Measurements from ENCODE around the gene DOP1A.

DNA sequence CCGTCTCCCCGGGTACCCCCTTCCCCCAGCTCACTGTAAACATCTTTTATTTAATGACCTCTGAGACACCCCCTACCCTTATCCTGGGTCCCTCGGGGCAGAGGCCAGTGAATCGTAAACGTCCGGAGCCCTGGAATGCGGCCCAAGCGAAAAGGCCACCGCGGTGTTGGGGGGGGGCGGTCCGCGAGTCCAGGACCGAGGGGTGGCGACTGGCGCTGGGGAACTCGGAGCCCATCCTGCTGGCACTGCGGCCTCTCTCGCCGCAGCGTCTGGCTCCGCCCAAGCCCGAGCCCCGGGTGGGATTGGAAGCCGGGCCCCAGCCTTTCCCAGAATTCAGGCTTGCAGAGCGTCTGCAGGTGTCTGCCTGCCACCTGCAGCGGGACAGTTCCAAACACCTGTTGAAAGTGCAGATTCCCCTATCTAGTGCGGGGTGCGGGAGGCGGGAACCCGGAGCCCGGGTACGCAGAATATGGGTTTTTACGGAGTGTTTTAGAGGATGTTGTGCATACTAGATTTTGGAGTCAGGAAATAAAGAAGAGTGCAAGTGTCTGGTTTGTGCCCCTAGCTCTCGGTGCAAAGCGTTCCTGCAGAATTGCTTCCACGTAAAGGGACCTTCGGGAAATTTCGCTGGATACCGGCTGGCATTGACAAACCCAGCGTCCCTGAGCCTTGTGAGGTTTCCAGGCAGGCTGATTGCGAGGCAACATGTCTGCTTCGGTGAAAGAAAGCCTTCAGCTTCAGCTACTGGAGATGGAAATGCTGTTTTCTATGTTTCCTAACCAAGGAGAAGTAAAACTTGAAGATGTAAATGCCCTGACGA, 126.5 kb downstream of the DOP1A start:
- TF ChIP-seq, protein P1, sequence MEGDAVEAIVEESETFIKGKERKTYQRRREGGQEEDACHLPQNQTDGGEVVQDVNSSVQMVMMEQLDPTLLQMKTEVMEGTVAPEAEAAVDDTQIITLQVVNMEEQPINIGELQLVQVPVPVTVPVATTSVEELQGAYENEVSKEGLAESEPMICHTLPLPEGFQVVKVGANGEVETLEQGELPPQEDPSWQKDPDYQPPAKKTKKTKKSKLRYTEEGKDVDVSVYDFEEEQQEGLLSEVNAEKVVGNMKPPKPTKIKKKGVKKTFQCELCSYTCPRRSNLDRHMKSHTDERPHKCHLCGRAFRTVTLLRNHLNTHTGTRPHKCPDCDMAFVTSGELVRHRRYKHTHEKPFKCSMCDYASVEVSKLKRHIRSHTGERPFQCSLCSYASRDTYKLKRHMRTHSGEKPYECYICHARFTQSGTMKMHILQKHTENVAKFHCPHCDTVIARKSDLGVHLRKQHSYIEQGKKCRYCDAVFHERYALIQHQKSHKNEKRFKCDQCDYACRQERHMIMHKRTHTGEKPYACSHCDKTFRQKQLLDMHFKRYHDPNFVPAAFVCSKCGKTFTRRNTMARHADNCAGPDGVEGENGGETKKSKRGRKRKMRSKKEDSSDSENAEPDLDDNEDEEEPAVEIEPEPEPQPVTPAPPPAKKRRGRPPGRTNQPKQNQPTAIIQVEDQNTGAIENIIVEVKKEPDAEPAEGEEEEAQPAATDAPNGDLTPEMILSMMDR (IDR thresholded peaks at IDR 0.05): no peak
- no peak for TF ChIP-seq POLR2A (IDR thresholded peaks at IDR 0.05)

Data from body of pancreas (tissue), 4 donors.